WERI-Rb-1 (cell line): ENCODE measurements around the gene SAMD4A.

Source experiments
- DNase-seq: peaks from one replicate; pipeline ENCODE4 v3.0.0-alpha.2; 2020
- H3K27ac ChIP-seq: fragments of 250-450 bp; sonication (Bioruptor Pico); 2 replicates; pipeline ENCODE4 v1.5.1; 2020; ENCODE audit warnings: mild to moderate bottlenecking, moderate library complexity
- H3K27me3 ChIP-seq: fragments of 250-450 bp; sonication (Bioruptor Pico); 2 replicates; pipeline ENCODE4 v1.5.1; 2021; ENCODE audit warnings: mild to moderate bottlenecking, low read depth, moderate library complexity; ENCODE audit not compliant: insufficient read depth, severe bottlenecking
- H3K36me3 ChIP-seq: fragments of 250-450 bp; sonication (Bioruptor Pico); 2 replicates; pipeline ENCODE4 v1.5.1; 2020; ENCODE audit warnings: mild to moderate bottlenecking, moderate library complexity
- H3K4me3 ChIP-seq: 2 replicates; pipeline ENCODE4 v1.5.1; 2011; ENCODE audit warnings: low read depth, mild to moderate bottlenecking, control low read depth, low read length
- H3K9me3 ChIP-seq: fragments of 250-450 bp; sonication (Bioruptor Pico); 2 replicates; pipeline ENCODE4 v1.5.1; 2021; ENCODE audit warnings: mild to moderate bottlenecking, moderate library complexity; ENCODE audit not compliant: severe bottlenecking
- CTCF ChIP-seq: IDR thresholded peaks from 2 replicates; pipeline ENCODE4 v1.5.1; 2011; ENCODE audit warnings: low read depth, mild to moderate bottlenecking, control low read depth, inconsistent platforms, low read length

Gene SAMD4A

GRCh38 chr14:54818201-54819133 is 251.5 kb downstream of the SAMD4A start:
- TF ChIP-seq CTCF, result no peak
- DNase-seq, result no peak
- H3K4me3 ChIP-seq, result no peak overlapping the region
- H3K27ac ChIP-seq, result no peak overlapping the region
- no peaks in the 10 kb centered on the region for H3K27me3 ChIP-seq
- peaks cover 3% of the 10 kb centered on the region for H3K9me3 ChIP-seq
- H3K36me3 ChIP-seq, result no peaks in the 10 kb centered on the region

- Histone ChIP-seq H3K27ac (no peak overlapping the region), H3K4me3 (no peak overlapping the region), H3K36me3 (no peaks in the 10 kb centered on the region), H3K27me3 (no peaks in the 10 kb centered on the region), H3K9me3 (peaks cover 5% of the 10 kb centered on the region)
- DNase-seq, result no peak
- TF ChIP-seq CTCF, result no peak
These were observed 255.8 kb downstream of the SAMD4A start for GRCh38 chr14:54822685-54823084.

- H3K9me3 ChIP-seq, result peaks cover 5% of the 10 kb centered on the region
- TF ChIP-seq CTCF, result no peak
- no peak overlapping the region for H3K4me3 ChIP-seq
- DNase-seq, result no peak
- H3K36me3 ChIP-seq, result no peaks in the 10 kb centered on the region
- H3K27ac ChIP-seq, result no peak overlapping the region
- H3K27me3 ChIP-seq, result no peaks in the 10 kb centered on the region
These were observed 257.0 kb downstream of the SAMD4A start for GRCh38 chr14:54823757-54824549.

GRCh38 chr14:54828037-54828436 is 261.1 kb downstream of the SAMD4A start:
- TF ChIP-seq CTCF, result no peak
- no peak for DNase-seq
- Histone ChIP-seq H3K9me3 (peaks cover 5% of the 10 kb centered on the region), H3K36me3 (no peaks in the 10 kb centered on the region), H3K4me3 (no peak overlapping the region), H3K27me3 (no peaks in the 10 kb centered on the region), H3K27ac (no peak overlapping the region)

- Histone ChIP-seq H3K9me3 (no peaks in the 10 kb centered on the region), H3K4me3 (no peak overlapping the region), H3K36me3 (no peaks in the 10 kb centered on the region), H3K27ac (no peak overlapping the region), H3K27me3 (no peaks in the 10 kb centered on the region)
- DNase-seq, result no peak
- TF ChIP-seq CTCF, result no peak
These were observed 262.7 kb downstream of the SAMD4A start for GRCh38 chr14:54829486-54830224.
